WTC11 (cell line): ENCODE data around the gene ECE1. TPM values are rescaled to one million over a fixed set of nuclear protein-coding genes. Genes with fewer than 3 reads are reported as not detected.

ENCODE experiments used
- ATAC-seq: fragments of 200-7000 bp; cut with Tn5 transposase; 2 replicates; pipeline ENCODE4 v1.10.0; 2021; ENCODE audit warnings: mild to moderate bottlenecking, moderate library complexity
- CTCF ChIA-PET: fragments of 300-600 bp; sonication (Branson Sonifier 250); formaldehyde crosslinking; loops from one replicate; lab custom pipeline; 2021; ENCODE audit warnings: antibody characterized with exemption; lab: Charles Lee
- POLR2A ChIA-PET: fragments of 350-600 bp; sonication (Branson Sonifier 250); formaldehyde crosslinking; loops from one replicate; lab custom pipeline; 2021; ENCODE audit warnings: antibody characterized with exemption; lab: Charles Lee
- DNase-seq: peaks from one replicate; pipeline ENCODE4 v3.0.0; 2021; ENCODE audit warnings: low spot score
- H3K27ac Mint-ChIP-seq: 2 replicates; pipeline ENCODE4 v1.8.0; 2021; ENCODE audit warnings: mixed read lengths
- H3K27me3 Mint-ChIP-seq: 2 replicates; pipeline ENCODE4 v1.8.0; 2021; ENCODE audit warnings: low read depth, mild to moderate bottlenecking, moderate library complexity, mixed read lengths
- H3K36me3 Mint-ChIP-seq: 2 replicates; pipeline ENCODE4 v1.8.0; 2021; ENCODE audit warnings: mixed read lengths
- H3K4me1 Mint-ChIP-seq: 2 replicates; pipeline ENCODE4 v1.8.0; 2022; ENCODE audit warnings: mixed read lengths
- H3K4me3 Mint-ChIP-seq: 2 replicates; pipeline ENCODE4 v1.8.0; 2021; ENCODE audit warnings: mild to moderate bottlenecking, moderate library complexity, mixed read lengths
- H3K9me3 Mint-ChIP-seq: 2 replicates; pipeline ENCODE4 v1.8.0; 2021; ENCODE audit warnings: mixed read lengths
- ESRRA ChIP-seq: sonication (generic); formaldehyde crosslinking; IDR thresholded peaks from 2 replicates; pipeline ENCODE4 v1.8.1; 2022; ENCODE audit warnings: mild to moderate bottlenecking, missing genetic modification reagents, borderline replicate concordance
- SMAD4 ChIP-seq: sonication (generic); formaldehyde crosslinking; IDR thresholded peaks from 2 replicates; pipeline ENCODE4 v1.8.0; 2022; ENCODE audit warnings: mild to moderate bottlenecking, missing genetic modification reagents
- ZNF121 ChIP-seq: sonication (generic); formaldehyde crosslinking; IDR thresholded peaks from 2 replicates; pipeline ENCODE4 v1.8.0; 2023; ENCODE audit warnings: missing genetic modification reagents
- ZNF396 ChIP-seq: fragments of 250-450 bp; sonication (Bioruptor Pico); IDR thresholded peaks from 2 replicates; pipeline ENCODE4 v1.8.0; 2021; ENCODE audit warnings: mild to moderate bottlenecking, moderate library complexity, borderline replicate concordance
- ZNF416 ChIP-seq: fragments of 250-450 bp; sonication (Bioruptor Pico); IDR thresholded peaks from 2 replicates; pipeline ENCODE4 v1.9.0; 2021; ENCODE audit warnings: mild to moderate bottlenecking, inconsistent platforms
- total RNA-seq: library from RNA; stranded (reverse); gene quantifications from 3 replicates; pipeline ENCODE4 v1.2.3, GENCODE V29; 2021
- TF ChIP-seq, protein P1 (sequence below): sonication (generic); formaldehyde crosslinking; IDR thresholded peaks from 2 replicates; pipeline ENCODE4 v1.8.1; 2023; ENCODE audit warnings: mild to moderate bottlenecking, missing genetic modification reagents, moderate library complexity
- TF ChIP-seq, protein P2 (sequence below): fragments of 250-450 bp; sonication (Bioruptor Pico); conservative IDR thresholded peaks from 2 replicates; pipeline ENCODE4 v1.9.0; 2021; ENCODE audit warnings: mild to moderate bottlenecking
- TF ChIP-seq, protein P3 (sequence below): sonication (generic); formaldehyde crosslinking; IDR thresholded peaks from 2 replicates; pipeline ENCODE4 v1.8.1; 2023; ENCODE audit warnings: mild to moderate bottlenecking, missing genetic modification reagents
- TF ChIP-seq, protein P4 (sequence below): sonication (generic); formaldehyde crosslinking; IDR thresholded peaks from 2 replicates; pipeline ENCODE4 v1.8.1; 2023; ENCODE audit warnings: mild to moderate bottlenecking, missing genetic modification reagents
- TF ChIP-seq, protein P5 (sequence below): sonication (generic); formaldehyde crosslinking; IDR thresholded peaks from 2 replicates; pipeline ENCODE4 v1.8.0; 2022; ENCODE audit warnings: mild to moderate bottlenecking, missing genetic modification reagents
- TF ChIP-seq, protein P6 (sequence below): sonication (generic); formaldehyde crosslinking; IDR thresholded peaks from 2 replicates; pipeline ENCODE4 v1.8.0; 2023; ENCODE audit warnings: missing genetic modification reagents
- TF ChIP-seq, protein P7 (sequence below): sonication (generic); formaldehyde crosslinking; IDR thresholded peaks from 2 replicates; pipeline ENCODE4 v1.8.1; 2023; ENCODE audit warnings: mild to moderate bottlenecking, missing genetic modification reagents, borderline replicate concordance
- TF ChIP-seq, protein P8 (sequence below): sonication (generic); formaldehyde crosslinking; IDR thresholded peaks from 2 replicates; pipeline ENCODE4 v1.8.0; 2023; ENCODE audit warnings: mild to moderate bottlenecking, missing genetic modification reagents
- TF ChIP-seq, protein P9 (sequence below): sonication (generic); formaldehyde crosslinking; IDR thresholded peaks from 2 replicates; pipeline ENCODE4 v1.8.0; 2023; ENCODE audit warnings: missing genetic modification reagents, mild to moderate bottlenecking, borderline replicate concordance

The ECE1 gene
- total RNA-seq, 1 experiment from 2014 or later: 45.0 TPM

DNA sequence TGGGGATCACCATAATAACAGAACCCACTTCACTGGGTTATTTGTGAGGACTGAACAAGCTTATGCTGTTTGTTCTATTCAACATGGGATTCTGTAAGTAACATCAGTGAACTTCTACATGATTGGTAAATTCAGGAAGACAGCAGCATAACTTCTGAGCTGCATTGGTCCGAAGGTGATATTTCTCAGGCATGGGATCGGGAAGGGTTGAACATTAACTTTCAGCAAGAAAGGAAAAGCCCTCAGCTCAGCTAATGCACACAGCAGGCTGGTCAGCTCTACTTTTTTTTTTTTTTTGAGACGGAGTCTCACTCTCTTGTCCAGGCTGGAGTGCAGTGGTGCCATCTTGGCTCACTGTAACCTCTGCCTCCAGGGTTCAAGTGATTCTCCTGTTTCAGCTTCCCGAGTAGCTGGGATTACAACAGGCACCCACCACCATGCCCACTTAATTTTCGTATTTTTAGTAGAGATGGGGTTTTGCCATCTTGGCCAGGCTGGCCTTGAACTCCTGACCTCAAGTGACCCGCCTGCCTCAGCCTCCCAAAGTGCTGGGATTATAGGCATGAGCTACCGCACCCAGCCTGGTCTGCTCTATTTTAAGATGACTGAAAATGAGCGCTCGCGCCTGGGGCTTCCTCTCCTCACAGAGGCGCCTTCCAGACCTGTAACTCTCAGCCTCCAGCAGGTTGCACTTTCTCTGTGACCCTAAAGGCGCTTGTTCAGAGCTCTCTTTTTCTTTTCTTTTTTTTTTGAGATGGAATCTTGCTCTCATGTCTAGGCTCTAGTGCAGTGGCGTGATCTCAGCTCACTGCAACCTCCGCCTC lies 42.2 kb downstream of the ECE1 start:
- ATAC-seq (no peak), DNase-seq (no peak)
- TF ChIP-seq, protein P1, sequence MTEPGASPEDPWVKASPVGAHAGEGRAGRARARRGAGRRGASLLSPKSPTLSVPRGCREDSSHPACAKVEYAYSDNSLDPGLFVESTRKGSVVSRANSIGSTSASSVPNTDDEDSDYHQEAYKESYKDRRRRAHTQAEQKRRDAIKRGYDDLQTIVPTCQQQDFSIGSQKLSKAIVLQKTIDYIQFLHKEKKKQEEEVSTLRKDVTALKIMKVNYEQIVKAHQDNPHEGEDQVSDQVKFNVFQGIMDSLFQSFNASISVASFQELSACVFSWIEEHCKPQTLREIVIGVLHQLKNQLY: no peak
- TF ChIP-seq, protein P2, sequence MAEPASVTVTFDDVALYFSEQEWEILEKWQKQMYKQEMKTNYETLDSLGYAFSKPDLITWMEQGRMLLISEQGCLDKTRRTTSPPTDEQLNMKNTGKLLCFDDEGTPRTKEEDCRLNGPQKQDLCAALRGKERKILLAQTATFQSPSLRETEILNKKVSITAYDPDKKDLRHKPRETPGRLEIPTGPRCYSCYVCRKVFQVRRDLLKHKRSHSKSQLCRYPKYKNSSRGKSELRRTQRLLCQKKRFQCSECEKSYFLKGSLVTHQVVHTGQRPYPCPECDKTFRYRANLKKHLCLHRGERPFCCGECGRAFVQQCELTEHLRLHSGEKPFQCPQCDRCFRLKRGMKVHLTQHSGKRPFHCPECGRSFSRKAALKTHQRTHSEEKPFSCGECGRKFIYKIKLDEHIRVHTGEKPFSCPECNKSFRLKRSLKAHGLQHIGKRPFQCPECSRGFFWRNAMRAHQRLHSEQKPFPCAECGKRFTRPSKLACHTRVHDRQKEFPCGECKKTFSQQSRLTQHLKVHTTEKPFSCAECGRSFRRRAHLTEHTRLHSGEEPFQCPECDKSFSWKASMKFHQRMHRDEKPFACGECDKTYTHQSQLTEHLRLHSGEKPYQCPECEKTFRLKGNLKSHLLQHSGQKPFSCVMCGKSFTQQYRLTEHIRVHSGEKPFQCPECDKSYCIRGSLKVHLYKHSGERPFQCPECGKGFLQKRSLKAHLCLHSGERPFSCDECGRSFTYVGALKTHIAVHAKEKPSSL (CRISPR knock-in tag): no peak
- TF ChIP-seq ZNF121 (no peak), ESRRA (CRISPR knock-in tag) (no peak), ZNF416 (CRISPR knock-in tag) (no peak), SMAD4 (no peak), ZNF396 (CRISPR knock-in tag) (no peak)
- TF ChIP-seq, protein P3, sequence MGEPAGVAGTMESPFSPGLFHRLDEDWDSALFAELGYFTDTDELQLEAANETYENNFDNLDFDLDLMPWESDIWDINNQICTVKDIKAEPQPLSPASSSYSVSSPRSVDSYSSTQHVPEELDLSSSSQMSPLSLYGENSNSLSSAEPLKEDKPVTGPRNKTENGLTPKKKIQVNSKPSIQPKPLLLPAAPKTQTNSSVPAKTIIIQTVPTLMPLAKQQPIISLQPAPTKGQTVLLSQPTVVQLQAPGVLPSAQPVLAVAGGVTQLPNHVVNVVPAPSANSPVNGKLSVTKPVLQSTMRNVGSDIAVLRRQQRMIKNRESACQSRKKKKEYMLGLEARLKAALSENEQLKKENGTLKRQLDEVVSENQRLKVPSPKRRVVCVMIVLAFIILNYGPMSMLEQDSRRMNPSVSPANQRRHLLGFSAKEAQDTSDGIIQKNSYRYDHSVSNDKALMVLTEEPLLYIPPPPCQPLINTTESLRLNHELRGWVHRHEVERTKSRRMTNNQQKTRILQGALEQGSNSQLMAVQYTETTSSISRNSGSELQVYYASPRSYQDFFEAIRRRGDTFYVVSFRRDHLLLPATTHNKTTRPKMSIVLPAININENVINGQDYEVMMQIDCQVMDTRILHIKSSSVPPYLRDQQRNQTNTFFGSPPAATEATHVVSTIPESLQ (CRISPR knock-in tag): no peak
- TF ChIP-seq, protein P4, sequence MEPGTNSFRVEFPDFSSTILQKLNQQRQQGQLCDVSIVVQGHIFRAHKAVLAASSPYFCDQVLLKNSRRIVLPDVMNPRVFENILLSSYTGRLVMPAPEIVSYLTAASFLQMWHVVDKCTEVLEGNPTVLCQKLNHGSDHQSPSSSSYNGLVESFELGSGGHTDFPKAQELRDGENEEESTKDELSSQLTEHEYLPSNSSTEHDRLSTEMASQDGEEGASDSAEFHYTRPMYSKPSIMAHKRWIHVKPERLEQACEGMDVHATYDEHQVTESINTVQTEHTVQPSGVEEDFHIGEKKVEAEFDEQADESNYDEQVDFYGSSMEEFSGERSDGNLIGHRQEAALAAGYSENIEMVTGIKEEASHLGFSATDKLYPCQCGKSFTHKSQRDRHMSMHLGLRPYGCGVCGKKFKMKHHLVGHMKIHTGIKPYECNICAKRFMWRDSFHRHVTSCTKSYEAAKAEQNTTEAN (CRISPR knock-in tag): no peak
- TF ChIP-seq, protein P5, sequence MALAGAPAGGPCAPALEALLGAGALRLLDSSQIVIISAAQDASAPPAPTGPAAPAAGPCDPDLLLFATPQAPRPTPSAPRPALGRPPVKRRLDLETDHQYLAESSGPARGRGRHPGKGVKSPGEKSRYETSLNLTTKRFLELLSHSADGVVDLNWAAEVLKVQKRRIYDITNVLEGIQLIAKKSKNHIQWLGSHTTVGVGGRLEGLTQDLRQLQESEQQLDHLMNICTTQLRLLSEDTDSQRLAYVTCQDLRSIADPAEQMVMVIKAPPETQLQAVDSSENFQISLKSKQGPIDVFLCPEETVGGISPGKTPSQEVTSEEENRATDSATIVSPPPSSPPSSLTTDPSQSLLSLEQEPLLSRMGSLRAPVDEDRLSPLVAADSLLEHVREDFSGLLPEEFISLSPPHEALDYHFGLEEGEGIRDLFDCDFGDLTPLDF (CRISPR knock-in tag): no peak
- TF ChIP-seq, protein P6, sequence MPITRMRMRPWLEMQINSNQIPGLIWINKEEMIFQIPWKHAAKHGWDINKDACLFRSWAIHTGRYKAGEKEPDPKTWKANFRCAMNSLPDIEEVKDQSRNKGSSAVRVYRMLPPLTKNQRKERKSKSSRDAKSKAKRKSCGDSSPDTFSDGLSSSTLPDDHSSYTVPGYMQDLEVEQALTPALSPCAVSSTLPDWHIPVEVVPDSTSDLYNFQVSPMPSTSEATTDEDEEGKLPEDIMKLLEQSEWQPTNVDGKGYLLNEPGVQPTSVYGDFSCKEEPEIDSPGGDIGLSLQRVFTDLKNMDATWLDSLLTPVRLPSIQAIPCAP (CRISPR knock-in tag): no peak
- TF ChIP-seq, protein P7, sequence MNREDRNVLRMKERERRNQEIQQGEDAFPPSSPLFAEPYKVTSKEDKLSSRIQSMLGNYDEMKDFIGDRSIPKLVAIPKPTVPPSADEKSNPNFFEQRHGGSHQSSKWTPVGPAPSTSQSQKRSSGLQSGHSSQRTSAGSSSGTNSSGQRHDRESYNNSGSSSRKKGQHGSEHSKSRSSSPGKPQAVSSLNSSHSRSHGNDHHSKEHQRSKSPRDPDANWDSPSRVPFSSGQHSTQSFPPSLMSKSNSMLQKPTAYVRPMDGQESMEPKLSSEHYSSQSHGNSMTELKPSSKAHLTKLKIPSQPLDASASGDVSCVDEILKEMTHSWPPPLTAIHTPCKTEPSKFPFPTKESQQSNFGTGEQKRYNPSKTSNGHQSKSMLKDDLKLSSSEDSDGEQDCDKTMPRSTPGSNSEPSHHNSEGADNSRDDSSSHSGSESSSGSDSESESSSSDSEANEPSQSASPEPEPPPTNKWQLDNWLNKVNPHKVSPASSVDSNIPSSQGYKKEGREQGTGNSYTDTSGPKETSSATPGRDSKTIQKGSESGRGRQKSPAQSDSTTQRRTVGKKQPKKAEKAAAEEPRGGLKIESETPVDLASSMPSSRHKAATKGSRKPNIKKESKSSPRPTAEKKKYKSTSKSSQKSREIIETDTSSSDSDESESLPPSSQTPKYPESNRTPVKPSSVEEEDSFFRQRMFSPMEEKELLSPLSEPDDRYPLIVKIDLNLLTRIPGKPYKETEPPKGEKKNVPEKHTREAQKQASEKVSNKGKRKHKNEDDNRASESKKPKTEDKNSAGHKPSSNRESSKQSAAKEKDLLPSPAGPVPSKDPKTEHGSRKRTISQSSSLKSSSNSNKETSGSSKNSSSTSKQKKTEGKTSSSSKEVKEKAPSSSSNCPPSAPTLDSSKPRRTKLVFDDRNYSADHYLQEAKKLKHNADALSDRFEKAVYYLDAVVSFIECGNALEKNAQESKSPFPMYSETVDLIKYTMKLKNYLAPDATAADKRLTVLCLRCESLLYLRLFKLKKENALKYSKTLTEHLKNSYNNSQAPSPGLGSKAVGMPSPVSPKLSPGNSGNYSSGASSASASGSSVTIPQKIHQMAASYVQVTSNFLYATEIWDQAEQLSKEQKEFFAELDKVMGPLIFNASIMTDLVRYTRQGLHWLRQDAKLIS (CRISPR knock-in tag): no peak
- TF ChIP-seq, protein P8, sequence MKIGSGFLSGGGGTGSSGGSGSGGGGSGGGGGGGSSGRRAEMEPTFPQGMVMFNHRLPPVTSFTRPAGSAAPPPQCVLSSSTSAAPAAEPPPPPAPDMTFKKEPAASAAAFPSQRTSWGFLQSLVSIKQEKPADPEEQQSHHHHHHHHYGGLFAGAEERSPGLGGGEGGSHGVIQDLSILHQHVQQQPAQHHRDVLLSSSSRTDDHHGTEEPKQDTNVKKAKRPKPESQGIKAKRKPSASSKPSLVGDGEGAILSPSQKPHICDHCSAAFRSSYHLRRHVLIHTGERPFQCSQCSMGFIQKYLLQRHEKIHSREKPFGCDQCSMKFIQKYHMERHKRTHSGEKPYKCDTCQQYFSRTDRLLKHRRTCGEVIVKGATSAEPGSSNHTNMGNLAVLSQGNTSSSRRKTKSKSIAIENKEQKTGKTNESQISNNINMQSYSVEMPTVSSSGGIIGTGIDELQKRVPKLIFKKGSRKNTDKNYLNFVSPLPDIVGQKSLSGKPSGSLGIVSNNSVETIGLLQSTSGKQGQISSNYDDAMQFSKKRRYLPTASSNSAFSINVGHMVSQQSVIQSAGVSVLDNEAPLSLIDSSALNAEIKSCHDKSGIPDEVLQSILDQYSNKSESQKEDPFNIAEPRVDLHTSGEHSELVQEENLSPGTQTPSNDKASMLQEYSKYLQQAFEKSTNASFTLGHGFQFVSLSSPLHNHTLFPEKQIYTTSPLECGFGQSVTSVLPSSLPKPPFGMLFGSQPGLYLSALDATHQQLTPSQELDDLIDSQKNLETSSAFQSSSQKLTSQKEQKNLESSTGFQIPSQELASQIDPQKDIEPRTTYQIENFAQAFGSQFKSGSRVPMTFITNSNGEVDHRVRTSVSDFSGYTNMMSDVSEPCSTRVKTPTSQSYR: no peak
- TF ChIP-seq, protein P9, sequence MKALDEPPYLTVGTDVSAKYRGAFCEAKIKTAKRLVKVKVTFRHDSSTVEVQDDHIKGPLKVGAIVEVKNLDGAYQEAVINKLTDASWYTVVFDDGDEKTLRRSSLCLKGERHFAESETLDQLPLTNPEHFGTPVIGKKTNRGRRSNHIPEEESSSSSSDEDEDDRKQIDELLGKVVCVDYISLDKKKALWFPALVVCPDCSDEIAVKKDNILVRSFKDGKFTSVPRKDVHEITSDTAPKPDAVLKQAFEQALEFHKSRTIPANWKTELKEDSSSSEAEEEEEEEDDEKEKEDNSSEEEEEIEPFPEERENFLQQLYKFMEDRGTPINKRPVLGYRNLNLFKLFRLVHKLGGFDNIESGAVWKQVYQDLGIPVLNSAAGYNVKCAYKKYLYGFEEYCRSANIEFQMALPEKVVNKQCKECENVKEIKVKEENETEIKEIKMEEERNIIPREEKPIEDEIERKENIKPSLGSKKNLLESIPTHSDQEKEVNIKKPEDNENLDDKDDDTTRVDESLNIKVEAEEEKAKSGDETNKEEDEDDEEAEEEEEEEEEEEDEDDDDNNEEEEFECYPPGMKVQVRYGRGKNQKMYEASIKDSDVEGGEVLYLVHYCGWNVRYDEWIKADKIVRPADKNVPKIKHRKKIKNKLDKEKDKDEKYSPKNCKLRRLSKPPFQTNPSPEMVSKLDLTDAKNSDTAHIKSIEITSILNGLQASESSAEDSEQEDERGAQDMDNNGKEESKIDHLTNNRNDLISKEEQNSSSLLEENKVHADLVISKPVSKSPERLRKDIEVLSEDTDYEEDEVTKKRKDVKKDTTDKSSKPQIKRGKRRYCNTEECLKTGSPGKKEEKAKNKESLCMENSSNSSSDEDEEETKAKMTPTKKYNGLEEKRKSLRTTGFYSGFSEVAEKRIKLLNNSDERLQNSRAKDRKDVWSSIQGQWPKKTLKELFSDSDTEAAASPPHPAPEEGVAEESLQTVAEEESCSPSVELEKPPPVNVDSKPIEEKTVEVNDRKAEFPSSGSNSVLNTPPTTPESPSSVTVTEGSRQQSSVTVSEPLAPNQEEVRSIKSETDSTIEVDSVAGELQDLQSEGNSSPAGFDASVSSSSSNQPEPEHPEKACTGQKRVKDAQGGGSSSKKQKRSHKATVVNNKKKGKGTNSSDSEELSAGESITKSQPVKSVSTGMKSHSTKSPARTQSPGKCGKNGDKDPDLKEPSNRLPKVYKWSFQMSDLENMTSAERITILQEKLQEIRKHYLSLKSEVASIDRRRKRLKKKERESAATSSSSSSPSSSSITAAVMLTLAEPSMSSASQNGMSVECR (CRISPR knock-in tag): no peak
- H3K9me3 Mint-ChIP-seq: peaks cover 4% of the 10 kb centered on the region
- no peak overlapping the region for H3K4me3 Mint-ChIP-seq
- peaks cover 13% of the 10 kb centered on the region for H3K36me3 Mint-ChIP-seq
- CTCF ChIA-PET: interaction anchor here (0.6 to 7.2 kb wide), 8 partner anchors 15 to 391 kb away, joined by 3 to 69 read pairs (median 4); no protein-coding TSS in a partner anchor
- no peaks in the 10 kb centered on the region for H3K4me1 Mint-ChIP-seq
- POLR2A ChIA-PET: no interaction called here
- H3K27ac Mint-ChIP-seq: no peak overlapping the region
- H3K27me3 Mint-ChIP-seq: no peaks in the 10 kb centered on the region
